ENCODE measurements around the gene MBD2. TPM values are rescaled to one million over a fixed set of nuclear protein-coding genes. Genes with fewer than 3 reads are reported as not detected.
"Not testable (repeated sequence)": the region's sequence is repeated elsewhere in the genome, so short reads cannot be mapped to it uniquely, and the experiment has no call there.

MBD2 gene
- total RNA-seq, 1 donor from 2014 or later: 23.8 TPM

DNA sequence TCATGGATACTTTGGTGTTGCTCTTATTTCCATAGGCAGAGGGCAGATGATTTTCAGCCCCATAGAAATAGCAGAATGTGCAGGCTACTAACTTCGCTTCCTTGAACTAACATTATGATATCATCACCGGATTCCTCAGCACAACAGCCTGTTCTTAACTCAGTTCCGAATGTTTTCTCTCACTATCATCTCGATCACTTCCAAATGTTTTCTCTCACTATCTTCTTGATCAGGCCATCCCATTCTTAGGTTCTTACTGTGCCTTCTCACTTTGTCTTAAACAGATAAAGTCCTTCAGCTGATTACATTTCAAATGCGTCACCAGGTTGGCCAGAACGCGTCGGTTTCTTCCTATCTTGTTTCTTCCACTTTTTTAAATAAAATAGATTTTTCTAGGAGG lies 11.4 kb upstream of the MBD2 start:
- no peak for DNase-seq

DNA sequence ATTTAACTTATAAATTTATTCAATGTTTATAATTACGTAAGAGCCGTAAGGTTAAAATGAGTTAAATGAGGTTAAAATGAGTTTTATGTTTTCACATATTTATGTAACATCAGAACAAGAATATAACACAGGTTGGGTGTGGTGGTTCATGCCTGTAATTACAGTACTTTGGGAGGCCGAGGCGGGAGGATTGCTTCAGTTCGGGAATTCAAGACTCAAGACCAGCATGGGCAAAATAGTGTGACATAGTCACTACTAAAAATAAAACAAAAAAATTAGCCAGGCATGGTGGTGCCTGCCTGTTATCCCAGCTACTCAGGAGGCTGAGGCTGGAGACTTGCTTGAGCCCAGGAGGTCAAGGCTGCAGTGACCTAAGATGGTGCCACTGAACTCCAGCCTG lies 9.3 kb upstream of the MBD2 start:
- DNase-seq: no peak

DNA sequence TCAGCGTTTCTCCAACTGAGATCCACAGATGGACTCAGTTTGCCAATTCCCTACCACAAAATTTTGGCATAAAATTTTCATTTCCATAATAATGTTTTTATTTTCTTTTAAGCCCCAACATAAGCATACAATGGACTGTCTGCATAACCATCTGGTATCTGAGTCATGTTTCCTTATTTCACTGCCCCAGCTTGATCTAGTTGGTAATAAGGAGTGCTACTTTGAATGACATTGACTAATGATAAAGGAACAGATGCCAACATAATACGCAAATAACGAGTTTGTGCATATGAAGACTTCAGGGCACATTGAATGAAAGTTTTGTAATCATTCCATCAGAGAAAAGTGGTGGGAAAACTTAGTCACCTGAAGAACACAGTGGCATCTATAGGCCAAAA lies 8.8 kb upstream of the MBD2 start:
- DNase-seq: no peak

DNA sequence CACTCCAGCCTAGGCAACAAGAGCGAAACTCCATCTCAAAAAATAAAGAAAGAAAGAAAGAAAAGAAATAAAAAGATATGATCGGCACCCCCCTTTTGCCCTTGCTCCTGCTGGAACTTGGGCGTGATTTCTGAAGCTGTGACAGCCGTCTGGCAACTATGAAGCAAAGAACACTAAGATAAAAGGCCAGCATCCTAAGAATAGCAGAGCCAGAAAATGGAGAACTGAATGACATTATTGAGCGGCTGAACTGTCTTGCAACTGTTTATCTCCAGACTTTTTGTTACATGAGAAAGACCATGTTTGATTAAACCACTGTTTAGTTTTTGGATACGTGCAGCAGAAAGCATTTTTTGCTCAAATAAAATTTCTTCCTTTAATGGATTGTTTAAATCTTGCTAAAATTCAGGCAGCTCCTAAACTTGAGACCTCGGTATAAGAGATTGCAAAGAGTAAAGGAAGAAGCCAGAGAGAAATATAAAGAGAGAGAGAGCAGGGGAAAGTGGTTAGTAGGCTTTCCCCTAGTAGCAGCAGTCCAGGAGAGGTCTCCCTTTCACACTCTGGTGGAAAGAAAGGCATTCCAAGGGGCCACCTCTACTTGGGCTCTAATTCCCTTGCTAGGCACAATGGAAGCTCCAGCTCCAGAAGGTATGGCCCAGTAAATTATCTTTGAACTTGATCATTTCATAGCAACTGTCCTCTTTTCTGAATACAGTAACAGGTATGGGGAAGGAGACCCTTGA lies 8.2 kb upstream of the MBD2 start:
- no peak for DNase-seq

DNA sequence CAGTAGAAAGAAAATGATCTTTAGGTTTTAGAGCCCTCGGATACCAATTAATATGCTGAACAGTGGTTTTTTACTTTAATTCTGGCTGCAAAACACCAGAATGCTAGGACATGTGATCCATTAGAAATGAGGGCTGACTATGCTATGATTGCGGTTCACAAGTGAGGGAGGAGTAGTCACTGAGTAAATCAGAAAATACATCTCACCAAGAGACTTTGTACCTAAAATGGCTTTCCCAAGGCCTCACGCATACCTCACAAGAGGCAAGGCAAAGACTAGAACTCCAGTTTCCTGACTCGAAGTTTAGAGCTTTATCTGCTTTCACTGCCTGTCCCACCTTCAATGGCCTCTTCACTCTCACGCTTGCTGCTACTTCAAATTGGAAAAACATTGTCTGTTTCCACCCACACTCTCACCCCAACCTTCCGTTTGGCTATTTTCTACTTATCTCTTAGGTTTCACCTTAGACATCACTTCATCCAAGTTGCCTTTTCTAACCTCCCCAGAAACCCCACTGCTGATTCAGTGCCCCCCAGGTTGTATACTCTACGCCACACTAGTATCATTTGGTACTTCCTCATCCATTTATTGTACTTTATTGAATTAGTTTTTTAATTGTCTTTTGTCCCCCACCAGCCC lies 5.1 kb upstream of the MBD2 start:
- no peak for DNase-seq

DNA sequence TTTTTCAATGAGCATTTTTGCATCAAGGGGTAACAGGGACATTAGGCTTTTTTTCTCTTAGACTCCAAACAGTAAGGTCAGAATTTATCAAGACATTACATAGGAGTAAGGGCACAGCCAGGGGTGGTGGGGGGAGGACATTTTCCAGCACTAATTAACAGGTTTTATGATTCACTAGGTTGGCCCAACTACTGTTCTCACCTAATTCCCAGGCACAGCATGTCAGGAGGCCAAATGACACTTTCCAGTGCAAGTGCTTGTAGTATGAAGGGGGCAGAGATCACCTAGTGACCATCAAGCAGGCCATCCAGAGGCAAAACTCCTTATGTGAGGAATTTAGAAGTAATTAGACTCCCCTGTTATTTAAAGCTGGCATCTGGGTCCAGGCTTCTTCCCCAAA lies 3.9 kb upstream of the MBD2 start:
- DNase-seq: no peak

DNA sequence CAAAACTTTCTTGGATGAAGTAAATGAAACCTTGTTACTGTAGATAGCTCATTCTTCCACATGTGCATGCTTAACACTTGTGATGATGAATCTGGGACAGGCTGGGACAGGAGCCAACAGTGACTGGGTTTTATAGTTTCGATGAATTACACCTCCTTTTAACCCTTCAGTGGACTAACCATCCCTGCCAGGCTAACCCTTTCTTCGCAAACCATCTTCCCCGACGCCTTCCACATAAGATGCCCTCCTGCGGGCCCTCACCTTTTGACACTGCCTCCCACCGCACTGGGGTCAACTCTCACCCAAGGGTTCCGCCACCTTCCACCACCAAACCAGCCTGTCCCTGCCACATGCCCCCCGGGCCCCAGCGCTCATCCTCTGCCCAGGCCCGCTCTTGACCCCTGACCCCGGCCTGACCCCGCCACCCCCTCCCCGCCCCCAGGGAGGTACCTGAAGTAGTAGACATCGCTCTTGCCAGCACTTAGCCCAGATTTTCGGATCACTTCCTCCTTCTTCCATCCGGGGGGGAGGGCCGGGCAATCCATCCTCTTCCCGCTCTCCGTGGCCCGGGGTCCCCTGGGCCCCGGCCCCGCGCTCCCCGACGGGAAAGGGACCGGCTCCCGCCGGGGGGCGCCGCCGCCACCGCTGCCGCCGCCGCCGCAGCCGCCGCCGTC lies 764 bp downstream of the MBD2 start:
- DNase-seq: peak; percentile 93

DNA sequence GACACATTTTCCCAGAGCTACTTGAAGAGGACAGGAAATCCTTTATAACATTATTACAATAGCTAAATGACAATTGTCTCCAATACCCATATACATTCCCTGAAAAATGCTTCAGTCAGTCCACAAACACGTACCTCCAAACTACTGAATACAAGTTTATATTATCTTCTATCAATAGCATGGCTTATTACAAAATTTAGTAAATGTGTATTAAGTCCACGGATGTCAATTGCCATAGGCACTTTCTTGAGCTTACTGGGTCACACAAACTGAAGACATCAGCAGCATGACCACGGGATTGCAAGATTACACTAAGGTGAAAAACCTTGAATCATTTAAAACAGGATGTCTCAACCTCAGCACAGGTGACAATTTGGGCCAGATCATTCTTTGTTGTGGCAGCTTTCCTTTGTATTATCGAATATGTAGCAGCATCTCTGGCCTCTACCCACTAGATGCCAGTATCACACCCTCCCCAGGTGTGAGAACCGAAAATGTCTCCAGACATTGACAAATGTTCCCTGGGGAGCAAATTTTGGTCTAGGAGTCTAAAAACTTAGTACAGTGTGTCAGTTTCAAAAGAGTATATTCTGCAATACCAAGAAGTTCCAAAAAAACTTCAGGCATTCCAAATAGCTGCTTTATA lies 1.4 kb downstream of the MBD2 start:
- DNase-seq: no peak

DNA sequence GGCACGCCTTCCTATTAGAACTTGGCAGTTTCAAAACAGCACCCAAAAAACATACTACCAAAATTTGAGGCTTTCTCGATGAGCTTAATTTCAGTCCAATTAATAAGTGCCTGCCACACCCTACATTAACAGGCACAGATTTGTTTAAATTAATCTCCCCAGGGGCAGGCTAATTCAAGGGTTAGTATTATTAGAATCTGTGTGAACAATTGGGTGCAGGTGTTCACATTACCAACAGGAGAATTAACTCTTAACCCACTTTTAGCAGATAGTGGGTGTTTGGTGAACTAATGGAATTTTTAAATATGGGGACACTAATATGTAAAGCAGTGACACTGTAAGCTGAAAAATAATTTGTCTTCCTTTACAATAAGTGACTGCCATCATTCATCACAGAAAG lies 4.1 kb downstream of the MBD2 start:
- no peak for DNase-seq

DNA sequence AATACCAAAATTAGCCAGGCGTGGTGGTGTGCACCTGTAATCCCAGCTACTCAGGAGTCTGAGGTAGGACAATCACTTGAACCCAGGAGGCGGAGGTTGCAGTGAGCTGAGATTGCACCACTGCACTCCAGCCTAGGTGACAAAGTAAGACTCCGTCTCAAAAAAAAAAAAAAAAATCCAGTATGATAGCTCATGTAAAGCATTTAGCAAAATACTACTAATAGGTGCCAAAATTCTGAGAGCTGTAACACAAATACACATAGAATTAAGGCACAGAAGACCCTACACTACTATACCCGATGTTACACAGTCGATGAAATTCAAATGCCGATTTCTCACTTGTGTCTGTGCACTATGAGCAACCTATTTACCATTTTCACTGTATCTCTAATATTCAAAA lies 5.7 kb downstream of the MBD2 start:
- DNase-seq: not testable (repeated sequence)

DNA sequence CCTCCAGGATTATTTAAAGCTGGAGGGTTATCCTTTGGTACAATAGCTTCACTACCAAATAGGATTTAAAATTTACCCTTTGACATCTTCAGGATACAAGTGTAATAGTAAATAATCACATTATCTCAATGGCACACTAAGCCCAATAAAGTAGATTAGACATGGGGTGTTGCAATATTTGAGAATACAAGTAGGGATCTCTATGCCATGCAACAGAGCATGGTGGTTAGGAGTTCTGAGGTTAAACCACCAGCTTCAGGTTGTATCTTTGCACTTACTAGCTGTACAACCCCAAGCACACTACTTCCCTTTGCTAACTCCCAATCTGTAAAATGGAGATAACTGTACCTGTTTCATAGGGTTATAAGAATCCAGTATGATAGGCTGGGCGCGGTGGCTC lies 6.2 kb downstream of the MBD2 start:
- no peak for DNase-seq

DNA sequence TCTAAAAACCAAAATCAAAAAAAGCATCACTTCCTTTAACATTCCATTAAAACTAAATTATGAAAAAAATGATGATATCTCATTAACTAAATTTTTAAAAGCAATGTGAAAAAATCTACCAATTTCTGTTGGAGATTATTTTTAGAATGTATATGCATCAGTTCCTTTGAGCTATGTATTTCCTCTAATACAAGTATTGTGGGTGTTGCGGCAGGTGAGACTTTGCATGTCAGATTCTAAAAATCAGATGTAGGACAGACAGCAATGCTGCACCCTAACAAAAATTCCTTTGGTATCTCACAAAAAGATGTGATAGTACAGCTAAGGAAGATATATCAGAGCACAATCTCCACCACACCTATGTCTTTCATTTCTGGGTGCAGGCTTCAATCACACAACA lies 6.8 kb downstream of the MBD2 start:
- no peak for DNase-seq

DNA sequence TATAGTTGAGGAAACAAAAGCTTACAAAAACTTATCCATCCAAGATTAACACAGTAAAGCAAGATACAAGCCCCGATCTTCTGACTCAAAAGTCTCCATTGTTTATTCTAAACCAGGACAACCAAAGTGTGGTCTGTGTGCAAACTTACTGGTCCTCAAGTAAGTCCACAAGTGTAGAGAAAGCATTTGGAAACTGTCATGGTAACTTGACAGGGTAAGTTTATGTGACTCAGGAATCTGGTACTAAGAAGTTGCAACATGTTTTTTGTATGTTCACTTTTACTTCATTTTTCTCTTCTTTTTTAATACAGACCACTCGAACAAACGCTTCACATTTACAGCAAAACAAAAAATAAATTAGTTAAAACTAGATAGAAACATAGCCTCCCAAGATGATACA lies 9.4 kb downstream of the MBD2 start:
- DNase-seq: no peak

DNA sequence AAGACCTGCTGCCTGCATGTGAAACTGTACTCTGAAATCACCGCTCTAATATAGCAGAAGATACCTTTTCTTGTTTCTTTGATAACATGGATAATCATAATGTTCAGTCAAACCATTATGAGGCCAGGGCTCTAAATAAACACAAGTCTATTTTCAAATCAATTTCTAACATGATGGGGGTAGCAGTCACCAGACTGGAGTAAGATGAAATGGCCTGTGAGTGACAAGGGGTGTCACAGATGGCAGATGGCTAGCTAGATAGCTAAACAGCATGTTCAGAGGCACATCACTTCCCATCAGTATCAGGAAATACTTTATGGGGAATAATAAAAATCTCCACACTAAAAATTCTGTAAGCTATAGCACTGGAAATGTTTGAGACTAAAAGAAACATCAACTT lies 14.0 kb downstream of the MBD2 start:
- DNase-seq: no peak

DNA sequence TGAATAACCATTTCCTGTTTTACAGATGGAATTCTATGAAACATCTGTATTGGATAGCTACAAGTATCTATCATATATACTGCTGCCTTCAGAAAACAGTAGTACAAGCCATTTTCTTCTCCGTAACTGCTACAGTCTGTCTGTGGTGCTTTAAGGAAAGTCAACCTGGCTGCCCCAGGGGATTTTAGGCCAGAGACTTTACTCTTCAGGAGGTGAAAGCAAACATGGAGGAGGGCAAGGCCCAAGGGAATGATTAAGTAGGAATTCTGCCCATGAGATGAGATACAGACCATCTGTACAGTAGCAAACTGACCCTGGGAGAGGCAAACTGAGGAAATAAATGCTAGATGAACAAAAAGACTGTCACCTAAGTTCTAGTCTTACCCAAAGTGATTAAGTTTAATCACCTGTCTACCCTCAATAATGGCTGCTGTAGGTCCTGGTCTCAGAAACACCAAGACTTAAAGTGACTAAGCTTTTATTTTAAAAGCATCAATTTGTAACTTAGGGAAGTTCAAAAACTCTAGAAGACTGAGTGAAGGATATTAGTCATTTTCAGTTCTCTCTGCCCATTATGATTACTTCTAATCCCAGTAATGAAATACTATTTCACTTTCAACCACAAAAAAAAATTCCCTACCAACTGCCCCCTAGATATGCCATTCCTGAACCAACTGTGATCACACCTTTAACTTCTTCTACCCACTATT lies 14.8 kb downstream of the MBD2 start:
- no peak for DNase-seq

DNA sequence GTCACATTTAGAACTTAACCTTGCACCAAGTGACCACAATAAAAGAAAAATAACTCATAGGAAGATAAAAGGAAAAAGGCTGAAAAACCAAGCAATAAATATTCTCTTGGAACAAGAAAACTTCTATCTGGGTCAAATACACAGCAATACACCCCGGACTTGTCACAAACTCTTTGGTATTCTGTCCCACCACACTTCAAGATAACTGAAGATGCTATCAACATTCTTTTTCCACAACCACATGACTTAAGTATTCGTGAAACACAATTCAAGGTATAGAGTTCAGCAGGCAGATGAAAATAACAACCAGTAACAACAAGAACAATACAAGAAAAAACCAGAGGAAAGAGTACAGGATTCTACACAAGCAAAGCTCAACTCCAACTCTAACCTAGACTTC lies 18.0 kb downstream of the MBD2 start:
- no peak for DNase-seq

DNA sequence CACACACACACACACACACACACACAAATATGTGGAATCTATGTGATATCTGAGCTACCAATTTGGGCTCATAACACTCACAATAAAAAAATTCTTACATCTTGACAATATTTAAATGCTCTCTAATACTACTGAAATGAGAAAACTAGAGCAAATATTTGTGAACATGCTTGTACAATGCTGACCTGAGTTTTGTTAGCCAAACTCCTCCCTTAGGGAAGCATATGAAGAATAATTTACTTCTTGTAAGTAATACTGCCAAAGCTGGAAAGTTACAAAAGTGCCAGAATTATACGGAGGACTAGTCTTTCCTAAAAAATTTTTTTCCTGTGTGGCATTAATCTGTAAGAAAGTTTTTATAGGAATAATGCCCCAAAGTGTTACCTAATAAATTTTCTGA lies 18.5 kb downstream of the MBD2 start:
- peak; percentile 3 for DNase-seq

DNA sequence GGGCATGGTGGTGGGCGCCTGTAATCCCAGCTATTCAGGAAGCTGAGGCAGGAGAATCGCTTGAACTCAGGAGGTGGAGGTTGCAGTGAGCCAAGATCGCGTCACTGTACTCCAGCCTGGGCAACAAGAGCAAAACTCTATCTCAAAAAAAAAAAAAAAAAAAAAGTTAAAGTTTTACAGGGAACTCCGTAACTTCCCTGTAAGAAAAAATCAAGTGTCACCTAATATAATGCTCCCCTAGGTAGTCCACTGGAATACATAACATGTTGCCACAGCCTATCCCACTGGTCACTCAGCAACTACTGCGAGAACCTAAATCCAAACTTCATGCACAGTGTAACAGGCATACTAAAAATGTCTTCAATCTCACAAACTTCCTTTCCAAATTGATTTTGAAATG lies 19.0 kb downstream of the MBD2 start:
- DNase-seq: not testable (repeated sequence)

DNA sequence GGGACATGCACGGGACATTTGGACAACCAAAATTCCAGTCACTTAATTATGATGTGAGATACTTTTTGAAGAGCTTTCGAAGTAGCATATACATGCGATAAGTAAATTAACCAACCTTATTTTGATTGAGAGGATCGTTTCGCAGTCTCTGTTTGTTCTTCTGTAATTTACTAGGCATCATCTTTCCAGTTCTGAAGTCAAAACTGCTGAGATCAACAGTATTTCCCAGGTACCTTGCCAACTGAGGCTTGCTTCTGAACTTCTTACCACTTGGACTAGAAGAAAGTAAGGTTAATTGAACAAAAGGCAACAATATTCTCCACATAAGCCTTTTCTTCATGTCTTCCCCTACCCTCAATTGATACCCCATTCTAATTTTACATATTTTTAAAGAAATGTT lies 19.6 kb downstream of the MBD2 start:
- DNase-seq: no peak

DNA sequence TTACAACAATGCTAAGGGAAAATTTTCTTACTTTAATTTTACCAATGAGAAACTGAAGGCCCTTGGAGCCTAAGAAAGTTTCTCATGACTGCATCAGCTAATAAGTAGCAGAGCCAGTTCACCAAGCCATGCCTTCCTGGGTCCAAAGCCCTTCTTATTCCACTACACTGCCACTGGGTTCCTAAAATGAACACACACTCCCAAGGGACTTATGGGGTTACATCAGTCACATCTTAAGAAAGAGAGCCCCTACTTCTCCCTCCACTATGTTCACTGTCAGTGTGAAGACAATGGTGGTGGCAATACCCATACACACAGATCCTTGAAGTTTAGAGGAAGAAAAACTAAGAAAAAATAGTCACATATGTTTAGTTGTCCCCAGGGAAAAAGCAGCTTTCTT lies 20.6 kb downstream of the MBD2 start:
- DNase-seq: no peak

DNA sequence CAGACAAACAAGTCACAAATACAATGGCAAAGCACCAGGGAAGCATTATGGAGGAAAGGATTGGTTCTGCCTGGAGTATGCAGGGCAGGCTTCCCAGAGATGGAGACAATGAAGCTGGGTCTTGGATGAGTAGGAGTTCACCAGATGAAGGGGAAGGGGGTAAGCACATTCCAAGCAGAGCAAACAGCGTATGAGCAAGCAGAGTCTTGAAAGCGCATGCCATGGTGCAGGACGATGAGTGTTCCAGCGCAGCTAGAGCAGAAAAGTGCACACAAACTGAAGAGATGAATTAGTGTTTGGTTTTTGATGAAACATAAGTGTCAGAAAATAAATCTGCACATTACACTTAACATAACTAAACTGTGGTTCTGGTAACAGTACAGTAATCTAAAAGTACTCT lies 21.6 kb downstream of the MBD2 start:
- DNase-seq: no peak

DNA sequence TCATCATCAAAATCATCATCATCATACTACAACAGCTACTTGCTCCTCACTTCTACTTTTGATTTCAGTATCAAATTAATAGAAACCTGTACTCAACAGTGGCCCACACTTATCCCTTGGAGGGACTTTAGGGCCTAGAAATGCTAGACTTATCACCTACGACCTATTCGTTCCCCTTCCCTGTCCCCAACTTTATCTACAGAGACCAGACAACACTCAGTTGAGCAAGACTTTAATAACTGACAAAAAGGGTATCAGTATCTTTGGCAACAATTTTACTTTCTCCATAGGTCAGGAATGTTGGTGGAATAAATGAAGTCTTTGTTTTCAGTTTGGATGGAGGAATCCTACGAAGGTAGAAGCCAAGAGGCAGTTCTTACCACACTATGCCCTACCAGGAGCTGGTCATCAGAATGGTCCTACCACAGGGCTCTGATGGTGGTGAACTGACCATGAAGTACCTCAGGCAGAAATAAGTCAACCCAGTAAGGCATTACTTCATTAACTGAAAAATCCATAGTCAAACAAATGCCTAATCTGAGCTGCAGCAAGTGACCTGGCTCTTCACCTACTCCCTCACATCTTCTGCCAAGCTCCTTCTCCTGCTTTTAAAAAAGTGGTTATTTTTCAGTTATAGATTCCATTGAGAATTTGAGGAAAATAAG lies 26.6 kb downstream of the MBD2 start:
- no peak for DNase-seq
